Right lobe of liver (tissue), 4 donors: ENCODE data around the gene EIF4E1B.

Experiments used
- CTCF ChIP-seq, 4 donors: fragments of 200-600 bp in 3 of 4; fragments of 450-650 bp in 1 of 4; IDR thresholded peaks; one replicate each; pipeline versions ENCODE4 v1.5.1 to v1.8.0; 2016 to 2022; ENCODE audit warnings: antibody characterized with exemption in 4 of 4, mild to moderate bottlenecking in 2 of 4
- POLR2A ChIP-seq: fragments of 450-650 bp; IDR thresholded peaks from one replicate; pipeline ENCODE4 v1.6.1; 2017; ENCODE audit warnings: antibody characterized with exemption, mild to moderate bottlenecking
- donor health status: DM: no; HTN: no; CAD: no.
- donor health status: DM: no; HTN: no; CAD: no.
- donor health status: DM: no; HTN: yes; CAD: no.

GRCh38 chr5:176671890-176672747 is 41.6 kb downstream of the EIF4E1B start:
- TF ChIP-seq CTCF (IDR thresholded peaks at IDR 0.05), result no peak
- TF ChIP-seq POLR2A, result no peak
